ENCODE data around the gene WDR74. TPM values are rescaled to one million over a fixed set of nuclear protein-coding genes. Genes with fewer than 3 reads are reported as not detected.
A peak's percentile ranks its signal among the peaks of the same experiment; 100 is the strongest.
"Not testable (repeated sequence)": the region's sequence is repeated elsewhere in the genome, so short reads cannot be mapped to it uniquely, and the experiment has no call there.

WDR74 gene
- total and polyA plus RNA-seq, 5 donors, result 17.9 to 28.7 (median 25.2) TPM

DNA sequence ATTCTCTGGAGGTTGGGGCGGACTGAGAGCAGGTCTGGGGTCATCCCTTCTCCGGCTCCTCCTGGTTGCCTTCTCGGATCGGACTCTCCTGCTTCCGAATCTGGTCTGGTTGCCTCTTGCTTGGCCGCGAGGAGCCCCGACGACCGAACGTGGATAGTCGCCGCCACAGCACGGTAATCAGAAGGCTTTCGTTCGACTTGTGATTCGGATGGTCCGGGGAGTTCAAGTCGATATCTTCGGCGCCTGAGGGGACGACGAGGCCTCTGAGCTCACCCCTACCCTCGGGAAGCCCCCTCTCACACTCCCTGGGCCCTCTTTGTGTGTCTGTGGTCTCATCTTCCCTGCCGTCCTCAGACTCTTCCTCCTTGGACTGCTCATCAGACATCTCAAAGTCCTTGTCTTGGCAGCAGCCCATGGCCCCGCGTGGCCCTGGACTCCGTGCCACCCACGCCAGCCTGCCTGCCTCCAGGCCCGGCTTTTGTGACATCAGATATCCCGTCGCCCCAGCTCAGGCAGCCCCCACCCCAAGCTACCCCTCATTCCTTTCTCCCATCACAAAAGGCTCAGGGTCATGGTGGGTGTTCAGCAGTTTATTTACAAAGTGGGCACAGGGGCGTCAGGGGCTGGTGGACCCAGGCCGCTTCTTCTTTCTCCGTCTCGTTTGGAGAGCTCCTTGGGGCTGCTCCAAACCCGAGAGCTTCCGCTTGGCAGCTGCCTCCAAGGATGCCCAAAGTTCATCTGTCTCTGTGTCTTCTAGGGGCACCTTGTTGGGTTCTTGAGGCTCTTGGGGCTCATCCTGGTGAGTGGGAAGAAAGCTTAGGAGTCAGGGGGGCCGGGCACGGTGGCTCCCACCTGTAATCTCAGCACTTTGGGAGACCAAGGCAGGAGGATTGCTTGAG lies 6.8 kb downstream of the WDR74 start, which contains the start of gene TEX54:
Gene TEX54 (minus strand): TSS at position 506 of the 899 bp plus-strand sequence.
- peak; percentile 47 to 71 (median 68) for DNase-seq
- intact Hi-C loops (cut with DNase I), result loop anchor here in 1 of 4 donors (5.0 kb wide), 1 partner anchor 40 kb away; the partner anchor contains the start of gene TMEM223

GRCh38 chr11:62831520-62832335 lies 7.7 kb downstream of the WDR74 start, which contains the start of gene STX5:
TSS of gene STX5 (minus strand) at chr11:62832051. CDS start at chr11:62831243, 808 bp downstream.
- peak within 1 kb of the TSS; percentile 86 for H3K4me3 ChIP-seq (ENCODE audit: low read length)
- H3K27ac ChIP-seq (ENCODE audit: low read length), result peak within 1 kb of the TSS; percentile 96
- H3K9me3 ChIP-seq (ENCODE audit: control insufficient read depth, low read length), result no peaks in the 10 kb centered on the region
- H3K27me3 ChIP-seq (ENCODE audit: control insufficient read depth, insufficient read depth), result no peaks in the 10 kb centered on the region
- WGBS, result under 1% methylated on average over 65 of the region's 65 CpGs
- intact Hi-C loops (cut with DNase I), result loop anchor here in 1 of 4 donors (5.0 kb wide), 1 partner anchor 39 kb away; the partner anchor contains the start of gene TMEM223
- H3K4me1 ChIP-seq (ENCODE audit: control insufficient read depth, insufficient read depth, low read length), result peaks cover 9% of the 10 kb centered on the region
- ATAC-seq (peak; percentile 98), DNase-seq (peak; percentile 100)

More for the DNA sequence above, 6.8 kb downstream of the WDR74 start, which contains the start of gene TEX54:
- H3K4me1 ChIP-seq (ENCODE audit: control insufficient read depth, insufficient read depth, low read length), result peaks cover 9% of the 10 kb centered on the region
- ATAC-seq, result peak; percentile 5
- H3K9me3 ChIP-seq (ENCODE audit: control insufficient read depth, low read length), result no peaks in the 10 kb centered on the region
- 10% methylated on average over 40 of the region's 40 CpGs for WGBS
- H3K27ac ChIP-seq (ENCODE audit: low read length), result peak within 1 kb of the TSS; percentile 96
- H3K4me3 ChIP-seq (ENCODE audit: low read length), result peak within 1 kb of the TSS; percentile 86
- H3K27me3 ChIP-seq (ENCODE audit: control insufficient read depth, insufficient read depth), result no peaks in the 10 kb centered on the region

GRCh38 chr11:62830904-62831519 lies 8.4 kb downstream of the WDR74 start:
- Histone ChIP-seq H3K4me3 (ENCODE audit: low read length) (peak overlapping the region; percentile 86), H3K4me1 (ENCODE audit: control insufficient read depth, insufficient read depth, low read length) (peaks cover 9% of the 10 kb centered on the region), H3K27ac (ENCODE audit: low read length) (peak overlapping the region; percentile 91), H3K27me3 (ENCODE audit: control insufficient read depth, insufficient read depth) (no peaks in the 10 kb centered on the region), H3K9me3 (ENCODE audit: control insufficient read depth, low read length) (no peaks in the 10 kb centered on the region)
- intact Hi-C loops (cut with DNase I), result loop anchor here in 1 of 4 donors (5.0 kb wide), 1 partner anchor 39 kb away; the partner anchor contains the start of gene TMEM223
- no peak for ATAC-seq
- peak in 2 of 3 donors; percentile 37 to 62 for DNase-seq
- WGBS, result under 1% methylated on average over 33 of the region's 33 CpGs

GRCh38 chr11:62828130-62828529 lies 11.3 kb downstream of the WDR74 start:
- DNase-seq; H3K4me3 ChIP-seq (ENCODE audit: low read length); ATAC-seq; intact Hi-C loops (cut with DNase I); H3K27ac ChIP-seq (ENCODE audit: low read length); H3K27me3 ChIP-seq (ENCODE audit: control insufficient read depth, insufficient read depth); H3K9me3 ChIP-seq (ENCODE audit: control insufficient read depth, low read length); H3K4me1 ChIP-seq (ENCODE audit: control insufficient read depth, insufficient read depth, low read length): not testable (repeated sequence)
- WGBS, result 93% methylated on average over 8 of the region's 8 CpGs

- Histone ChIP-seq H3K4me3 (ENCODE audit: low read length) (no peak overlapping the region), H3K27me3 (ENCODE audit: control insufficient read depth, insufficient read depth) (no peaks in the 10 kb centered on the region), H3K9me3 (ENCODE audit: control insufficient read depth, low read length) (no peaks in the 10 kb centered on the region), H3K27ac (ENCODE audit: low read length) (no peak overlapping the region), H3K4me1 (ENCODE audit: control insufficient read depth, insufficient read depth, low read length) (no peaks in the 10 kb centered on the region)
- intact Hi-C loops (cut with DNase I), result no loop called here
- 93% methylated on average over 3 of the region's 3 CpGs for WGBS
- no peak for DNase-seq
- ATAC-seq, result no peak
These were observed 15.7 kb downstream of the WDR74 start for GRCh38 chr11:62823677-62824076.

DNA sequence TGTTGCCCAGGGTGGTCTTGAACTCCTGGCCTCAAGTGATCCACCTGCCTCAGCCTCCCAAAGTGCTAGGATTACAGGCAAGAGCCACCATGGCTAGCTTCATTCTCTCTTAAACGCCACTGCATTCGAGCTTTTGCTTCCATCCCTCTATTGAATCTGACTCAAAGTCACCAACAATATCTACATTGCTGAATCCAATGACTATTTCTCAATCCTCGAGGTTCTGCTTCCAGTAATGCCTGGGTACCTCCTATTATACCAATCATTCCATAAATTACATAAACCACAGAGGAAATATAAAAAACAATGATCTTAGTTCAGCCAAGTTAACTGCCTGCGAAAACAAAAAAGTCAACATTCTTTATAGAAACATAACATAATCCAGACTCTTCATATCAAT lies 22.3 kb downstream of the WDR74 start:
- no peak overlapping the region for H3K4me3 ChIP-seq (ENCODE audit: low read length)
- intact Hi-C loops (cut with DNase I), result no loop called here
- ATAC-seq (no peak), DNase-seq (no peak)
- H3K4me1 ChIP-seq (ENCODE audit: control insufficient read depth, insufficient read depth, low read length), result no peaks in the 10 kb centered on the region
- no peaks in the 10 kb centered on the region for H3K27me3 ChIP-seq (ENCODE audit: control insufficient read depth, insufficient read depth)
- H3K27ac ChIP-seq (ENCODE audit: low read length), result no peak overlapping the region
- WGBS, result 89% methylated on average over 4 of the region's 4 CpGs
- H3K9me3 ChIP-seq (ENCODE audit: control insufficient read depth, low read length), result no peaks in the 10 kb centered on the region

DNA sequence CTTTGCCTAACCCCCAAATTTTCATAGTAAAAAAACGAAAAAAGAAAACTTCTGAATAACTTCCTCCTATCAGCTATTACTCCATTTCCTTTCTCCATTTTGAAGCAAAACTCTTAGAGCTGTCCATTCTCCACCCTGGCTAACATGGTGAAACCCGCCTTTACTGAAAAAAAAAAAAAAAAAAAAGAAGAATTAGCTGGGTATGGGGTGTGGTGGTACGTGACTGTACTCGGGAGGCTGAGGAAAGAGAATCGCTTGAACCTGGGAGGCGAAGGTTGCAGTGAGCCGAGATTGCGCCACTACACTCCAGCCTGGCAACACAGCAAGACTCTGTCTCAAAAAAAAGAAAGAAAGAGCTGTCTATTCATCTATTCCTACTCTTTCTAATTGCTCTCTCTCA lies 22.8 kb downstream of the WDR74 start:
- Histone ChIP-seq H3K9me3 (ENCODE audit: control insufficient read depth, low read length) (no peaks in the 10 kb centered on the region), H3K27me3 (ENCODE audit: control insufficient read depth, insufficient read depth) (no peaks in the 10 kb centered on the region), H3K4me3 (ENCODE audit: low read length) (no peak overlapping the region), H3K4me1 (ENCODE audit: control insufficient read depth, insufficient read depth, low read length) (no peaks in the 10 kb centered on the region), H3K27ac (ENCODE audit: low read length) (no peak overlapping the region)
- ATAC-seq (no peak), DNase-seq (no peak)
- intact Hi-C loops (cut with DNase I), result no loop called here
- 85% methylated on average over 8 of the region's 8 CpGs for WGBS

- Histone ChIP-seq H3K4me1 (ENCODE audit: control insufficient read depth, insufficient read depth, low read length) (no peaks in the 10 kb centered on the region), H3K27ac (ENCODE audit: low read length) (no peak overlapping the region), H3K9me3 (ENCODE audit: control insufficient read depth, low read length) (no peaks in the 10 kb centered on the region), H3K27me3 (ENCODE audit: control insufficient read depth, insufficient read depth) (no peaks in the 10 kb centered on the region), H3K4me3 (ENCODE audit: low read length) (no peak overlapping the region)
- WGBS, result 77% methylated on average over 2 of the region's 2 CpGs
- intact Hi-C loops (cut with DNase I), result no loop called here
- no peak for ATAC-seq
- no peak for DNase-seq
These were observed 27.7 kb downstream of the WDR74 start for GRCh38 chr11:62811659-62812058.

GRCh38 chr11:62810748-62811147 lies 28.6 kb downstream of the WDR74 start:
- no peaks in the 10 kb centered on the region for H3K9me3 ChIP-seq (ENCODE audit: control insufficient read depth, low read length)
- H3K4me1 ChIP-seq (ENCODE audit: control insufficient read depth, insufficient read depth, low read length), result peaks cover 3% of the 10 kb centered on the region
- 29% methylated on average over 1 of the region's 1 CpG for WGBS
- H3K4me3 ChIP-seq (ENCODE audit: low read length), result no peak overlapping the region
- no peaks in the 10 kb centered on the region for H3K27me3 ChIP-seq (ENCODE audit: control insufficient read depth, insufficient read depth)
- ATAC-seq (no peak), DNase-seq (peak in 1 of 3 donors; percentile 1)
- no peak overlapping the region for H3K27ac ChIP-seq (ENCODE audit: low read length)
- intact Hi-C loops (cut with DNase I), result no loop called here

DNA sequence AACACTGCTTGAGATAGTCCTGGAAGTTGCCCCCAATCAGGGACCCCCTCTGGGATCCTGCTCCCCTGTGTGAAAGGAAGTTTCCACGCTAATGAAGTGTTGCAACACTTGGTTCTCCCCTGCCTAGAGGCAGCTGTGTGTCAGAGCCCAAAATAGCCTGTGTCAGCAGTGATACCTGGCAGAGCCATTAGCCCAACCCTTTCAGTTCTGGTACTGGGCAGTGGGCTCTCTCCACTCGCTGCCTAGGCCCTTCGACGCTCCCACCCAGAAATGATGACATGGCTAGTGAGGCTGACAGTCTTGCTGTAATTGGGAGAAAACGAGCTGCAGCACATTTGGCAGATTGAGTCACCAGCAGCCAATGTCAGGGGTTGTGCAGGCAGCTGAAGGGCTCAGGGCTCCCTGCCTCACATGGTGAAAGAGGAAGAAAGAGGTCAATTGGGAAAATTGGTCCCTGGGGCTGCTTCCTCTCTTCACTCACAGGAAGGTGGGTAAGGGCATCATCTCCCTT lies 32.7 kb downstream of the WDR74 start:
- ATAC-seq (peak; percentile 42 to 46), DNase-seq (peak in 1 of 3 donors; percentile 24)
- Histone ChIP-seq H3K4me1 (ENCODE audit: control insufficient read depth, insufficient read depth, low read length) (peaks cover 3% of the 10 kb centered on the region), H3K27ac (ENCODE audit: low read length) (peak overlapping the region; percentile 95), H3K9me3 (ENCODE audit: control insufficient read depth, low read length) (no peaks in the 10 kb centered on the region), H3K4me3 (ENCODE audit: low read length) (no peak overlapping the region), H3K27me3 (ENCODE audit: control insufficient read depth, insufficient read depth) (no peaks in the 10 kb centered on the region)
- intact Hi-C loops (cut with DNase I), result no loop called here
- WGBS, result 47% methylated on average over 5 of the region's 5 CpGs

Data from right cardiac atrium (tissue), 5 donors.